OCI-LY3 (cell line): ENCODE data around the gene ALPK1.

Experiments used
- H2AFZ ChIP-seq: fragments of 200-600, 300-600 bp; shearing (Covaris generic); 2 replicates; pipeline ENCODE4 v1.6.0; 2014; ENCODE audit warnings: antibody characterized with exemption, low read depth, low read length
- H3K27ac ChIP-seq: fragments of 200-600, 300-600 bp; sonication (generic); 2 replicates; pipeline ENCODE4 v1.5.1; 2014; ENCODE audit warnings: mild to moderate bottlenecking, low read length, moderate library complexity, mixed read lengths
- H3K27me3 ChIP-seq: fragments of 200-600, 300-600 bp; sonication (generic); 2 replicates; pipeline ENCODE4 v1.6.1; 2014; ENCODE audit warnings: low read depth, low read length, mixed read lengths
- H3K36me3 ChIP-seq: fragments of 200-600, 300-600 bp; sonication (generic); replicated peaks from 2 replicates; pipeline ENCODE3; 2014; ENCODE audit warnings: low read depth, low read length, mixed read lengths
- H3K4me1 ChIP-seq: fragments of 300-600, 200-600 bp; sonication (generic); 2 replicates; pipeline ENCODE4 v1.6.1; 2014; ENCODE audit warnings: low read length, mixed read lengths
- H3K4me2 ChIP-seq: fragments of 200-600, 300-600 bp; sonication (generic); 2 replicates; pipeline ENCODE4 v1.6.1; 2014; ENCODE audit warnings: low read length, mixed read lengths
- H3K4me3 ChIP-seq: fragments of 300-600, 200-600 bp; sonication (generic); 2 replicates; pipeline ENCODE4 v1.5.1; 2014; ENCODE audit warnings: antibody characterized with exemption, mild to moderate bottlenecking, low read length, moderate library complexity
- H3K79me2 ChIP-seq: fragments of 300-600, 200-600 bp; shearing (Covaris generic); 2 replicates; pipeline ENCODE4 v1.6.1; 2014; ENCODE audit warnings: mild to moderate bottlenecking, low read length, mixed read lengths
- H3K9ac ChIP-seq: fragments of 300-600, 200-600 bp; shearing (Covaris generic); 2 replicates; pipeline ENCODE4 v1.6.0; 2014; ENCODE audit warnings: mild to moderate bottlenecking, low read length, moderate library complexity
- H3K9me3 ChIP-seq: fragments of 200-600, 300-600 bp; shearing (Covaris generic); 2 replicates; pipeline ENCODE4 v1.6.1; 2014; ENCODE audit warnings: low read length, mixed read lengths; ENCODE audit not compliant: insufficient read depth
- H4K20me1 ChIP-seq: fragments of 200-600, 300-600 bp; sonication (generic); 2 replicates; pipeline ENCODE4 v1.6.1; 2016; ENCODE audit warnings: low read length, mixed read lengths; ENCODE audit not compliant: insufficient read depth
- CTCF ChIP-seq: fragments of 200-600, 300-600 bp; sonication (generic); IDR thresholded peaks from 2 replicates; pipeline ENCODE4 v1.5.1; 2014; ENCODE audit warnings: antibody characterized with exemption, low read length, low read depth
- EZH2phosphoT487 ChIP-seq: fragments of 200-600 bp; shearing (Covaris generic); IDR thresholded peaks from 2 replicates; pipeline ENCODE4 v1.6.1; 2018; ENCODE audit warnings: antibody characterized with exemption, mixed run types, low read depth

Gene ALPK1

GRCh38 chr4:112343330-112344080 lies 46.3 kb downstream of the ALPK1 start:
- Histone ChIP-seq H3K4me2 (no peak overlapping the region), H3K27me3 (no peaks in the 10 kb centered on the region), H3K9ac (no peak overlapping the region), H4K20me1 (no peaks in the 10 kb centered on the region), H3K4me3 (no peak overlapping the region), H3K36me3 (no peaks in the 10 kb centered on the region), H2AFZ (no peak overlapping the region), H3K27ac (no peak overlapping the region), H3K9me3 (no peaks in the 10 kb centered on the region), H3K4me1 (no peaks in the 10 kb centered on the region), H3K79me2 (no peaks in the 10 kb centered on the region)
- TF ChIP-seq CTCF: no peak
- no peak for TF ChIP-seq EZH2phosphoT487

- H3K79me2 ChIP-seq: no peaks in the 10 kb centered on the region
- H3K36me3 ChIP-seq: no peaks in the 10 kb centered on the region
- H2AFZ ChIP-seq: no peak overlapping the region
- H3K9me3 ChIP-seq: no peaks in the 10 kb centered on the region
- H3K27me3 ChIP-seq: no peaks in the 10 kb centered on the region
- H3K9ac ChIP-seq: no peak overlapping the region
- H3K27ac ChIP-seq: no peak overlapping the region
- no peak overlapping the region for H3K4me3 ChIP-seq
- no peak overlapping the region for H3K4me2 ChIP-seq
- H4K20me1 ChIP-seq: no peaks in the 10 kb centered on the region
- no peak for TF ChIP-seq CTCF
- H3K4me1 ChIP-seq: no peaks in the 10 kb centered on the region
Measured at GRCh38 chr4:112348488-112349158, 51.5 kb downstream of the ALPK1 start.

- no peaks in the 10 kb centered on the region for H3K27me3 ChIP-seq
- no peak overlapping the region for H3K27ac ChIP-seq
- no peak overlapping the region for H3K9ac ChIP-seq
- no peak overlapping the region for H3K4me2 ChIP-seq
- H3K9me3 ChIP-seq: no peaks in the 10 kb centered on the region
- no peaks in the 10 kb centered on the region for H3K36me3 ChIP-seq
- no peak overlapping the region for H2AFZ ChIP-seq
- no peaks in the 10 kb centered on the region for H3K4me1 ChIP-seq
- no peaks in the 10 kb centered on the region for H3K79me2 ChIP-seq
- H3K4me3 ChIP-seq: no peak overlapping the region
- no peaks in the 10 kb centered on the region for H4K20me1 ChIP-seq
- TF ChIP-seq CTCF (no peak), EZH2phosphoT487 (no peak)
Measured at GRCh38 chr4:112352736-112353135, 55.6 kb downstream of the ALPK1 start.

GRCh38 chr4:112355662-112356061 lies 58.5 kb downstream of the ALPK1 start:
- Histone ChIP-seq H3K4me1 (no peaks in the 10 kb centered on the region; the same call in none of the 2 replicates), H3K9me3 (peaks cover under 1% of the 10 kb centered on the region; the same call in 1 of the 2 replicates), H3K4me3 (no peak overlapping the region), H3K79me2 (no peaks in the 10 kb centered on the region), H3K4me2 (no peak overlapping the region), H3K9ac (no peak overlapping the region), H4K20me1 (no peaks in the 10 kb centered on the region), H3K27ac (no peak overlapping the region), H3K27me3 (no peaks in the 10 kb centered on the region), H3K36me3 (peaks cover 6% of the 10 kb centered on the region), H2AFZ (no peak overlapping the region)
- no peak for TF ChIP-seq CTCF
- TF ChIP-seq EZH2phosphoT487: no peak
